GM21423 (cell line): ENCODE measurements around the gene TIE1.

ENCODE experiments used
- ATAC-seq: cut with Tn5 transposase; IDR thresholded peaks from one replicate; pipeline ENCODE4 v1.9.1; 2021; ENCODE audit warnings: mild to moderate bottlenecking, moderate library complexity; ENCODE audit not compliant: unreplicated experiment

The TIE1 gene

GRCh38 chr1:43311521-43311920, 10.7 kb downstream of the TIE1 start:
- no peak for ATAC-seq

- ATAC-seq: no peak
Measured at GRCh38 chr1:43312212-43312623, 11.4 kb downstream of the TIE1 start.

GRCh38 chr1:43312663-43313515, 12.1 kb downstream of the TIE1 start:
- ATAC-seq: no peak

GRCh38 chr1:43313771-43314170, 13.0 kb downstream of the TIE1 start:
- ATAC-seq: no peak

GRCh38 chr1:43314233-43314632, 13.5 kb downstream of the TIE1 start:
- no peak for ATAC-seq

GRCh38 chr1:43315481-43315880, 14.7 kb downstream of the TIE1 start:
- ATAC-seq: no peak

- ATAC-seq: no peak
Measured at GRCh38 chr1:43315963-43316737, 15.4 kb downstream of the TIE1 start.

GRCh38 chr1:43316738-43317520, 16.1 kb downstream of the TIE1 start:
- ATAC-seq: no peak

- ATAC-seq: no peak
Measured at GRCh38 chr1:43317817-43318471, 17.2 kb downstream of the TIE1 start.

GRCh38 chr1:43318831-43319230, 18.0 kb downstream of the TIE1 start:
- no peak for ATAC-seq

- no peak for ATAC-seq
Measured at GRCh38 chr1:43319288-43319687, 18.5 kb downstream of the TIE1 start.

- ATAC-seq: no peak
Measured at GRCh38 chr1:43319766-43320165, 19.0 kb downstream of the TIE1 start.

- ATAC-seq: no peak
Measured at GRCh38 chr1:43321331-43321891, 20.6 kb downstream of the TIE1 start.

- ATAC-seq: no peak
Measured at GRCh38 chr1:43322506-43322905, 21.7 kb downstream of the TIE1 start.

- ATAC-seq: no peak
Measured at GRCh38 chr1:43324810-43325209, 24.0 kb downstream of the TIE1 start.

GRCh38 chr1:43325381-43325780, 24.6 kb downstream of the TIE1 start:
- no peak for ATAC-seq

GRCh38 chr1:43327549-43328292, 26.9 kb downstream of the TIE1 start:
- ATAC-seq: no peak

- no peak for ATAC-seq
Measured at GRCh38 chr1:43329995-43330751, 29.4 kb downstream of the TIE1 start.

- no peak for ATAC-seq
Measured at GRCh38 chr1:43331688-43332087, 30.9 kb downstream of the TIE1 start.
